HG02610 (cell line): ENCODE measurements around the gene TRUB2.
A peak's percentile ranks its signal among the peaks of the same experiment; 100 is the strongest.

Experiments used
- ATAC-seq: cut with Tn5 transposase; IDR thresholded peaks from one replicate; pipeline ENCODE4 v1.9.1; 2021; ENCODE audit warnings: mild to moderate bottlenecking, moderate library complexity; ENCODE audit not compliant: unreplicated experiment

The TRUB2 gene

GRCh38 chr9:128322404-128323211 lies at the start of gene TRUB2, which contains the start of gene COQ4:
TSS of gene TRUB2 (minus strand) at chr9:128322447. CDS start at chr9:128322408, 39 bp downstream.
TSS of gene COQ4 (plus strand) at chr9:128322839. CDS start at chr9:128322859, 20 bp downstream.
- peak; percentile 82 for ATAC-seq

GRCh38 chr9:128371630-128372117 lies 49.4 kb upstream of the TRUB2 start:
- no peak for ATAC-seq

- peak; percentile 83 for ATAC-seq
Measured at GRCh38 chr9:128370752-128371629, 48.7 kb upstream of the TRUB2 start, which contains the start of gene URM1. TSS of gene URM1 (plus strand) at chr9:128371374. CDS start at chr9:128371381, 7 bp downstream.

- ATAC-seq = no peak
Measured at GRCh38 chr9:128370367-128370751, 48.1 kb upstream of the TRUB2 start.

- no peak for ATAC-seq
Measured at GRCh38 chr9:128369024-128369706, 46.9 kb upstream of the TRUB2 start.

- ATAC-seq = no peak
Measured at GRCh38 chr9:128365525-128365924, 43.3 kb upstream of the TRUB2 start.

- no peak for ATAC-seq
Measured at GRCh38 chr9:128362774-128363173, 40.5 kb upstream of the TRUB2 start.

GRCh38 chr9:128361986-128362646 lies 39.9 kb upstream of the TRUB2 start:
- ATAC-seq = peak; percentile 70

- ATAC-seq = no peak
Measured at GRCh38 chr9:128361296-128361985, 39.2 kb upstream of the TRUB2 start.

- no peak for ATAC-seq
Measured at GRCh38 chr9:128360826-128361225, 38.6 kb upstream of the TRUB2 start.

- no peak for ATAC-seq
Measured at GRCh38 chr9:128358861-128359260, 36.6 kb upstream of the TRUB2 start.

GRCh38 chr9:128358090-128358489 lies 35.8 kb upstream of the TRUB2 start:
- no peak for ATAC-seq

- ATAC-seq = no peak
Measured at GRCh38 chr9:128355451-128355850, 33.2 kb upstream of the TRUB2 start.

GRCh38 chr9:128349772-128350171 lies 27.5 kb upstream of the TRUB2 start:
- no peak for ATAC-seq

- ATAC-seq = no peak
Measured at GRCh38 chr9:128349125-128349524, 26.9 kb upstream of the TRUB2 start.

GRCh38 chr9:128344931-128345605 lies 22.8 kb upstream of the TRUB2 start:
- ATAC-seq = no peak

- no peak for ATAC-seq
Measured at GRCh38 chr9:128343855-128344254, 21.6 kb upstream of the TRUB2 start.

- no peak for ATAC-seq
Measured at GRCh38 chr9:128342971-128343680, 20.9 kb upstream of the TRUB2 start.

- peak; percentile 45 for ATAC-seq
Measured at GRCh38 chr9:128341435-128341849, 19.2 kb upstream of the TRUB2 start.
